IPS DF 6.9 (cell line): ENCODE results near the gene UBAC1.

ENCODE experiments used
- DNase-seq: peaks from one replicate; pipeline ENCODE4 v3.0.0-alpha.2; 2013; ENCODE audit warnings: low read depth, low spot score
- H3K27ac ChIP-seq: one replicate; pipeline ENCODE4 v1.5.1; 2013; ENCODE audit warnings: low read length, control low read depth
- H3K27me3 ChIP-seq: 2 replicates; pipeline ENCODE4 v1.6.1; 2013; ENCODE audit warnings: mild to moderate bottlenecking, low read length; ENCODE audit not compliant: control insufficient read depth, insufficient read depth
- H3K36me3 ChIP-seq: 2 replicates; pipeline ENCODE4 v1.6.1; 2013; ENCODE audit warnings: low read length; ENCODE audit not compliant: control insufficient read depth, insufficient read depth
- H3K4me1 ChIP-seq: 2 replicates; pipeline ENCODE4 v1.6.1; 2013; ENCODE audit warnings: low read length; ENCODE audit not compliant: control insufficient read depth, insufficient read depth
- H3K4me3 ChIP-seq: 2 replicates; pipeline ENCODE4 v1.5.1; 2013; ENCODE audit warnings: mild to moderate bottlenecking, low read length
- H3K9me3 ChIP-seq: 2 replicates; pipeline ENCODE4 v1.6.1; 2013; ENCODE audit warnings: low read length, inconsistent platforms; ENCODE audit not compliant: control insufficient read depth, insufficient read depth
- WGBS: extraction: QIAGEN DNeasy Blood & Tissue Kit; methylation state at CpG from one replicate; pipeline ENCODE4 v1.1.7; 2013; ENCODE audit warnings: mixed read lengths, missing lambda C conversion rate; ENCODE audit not compliant: insufficient read length, insufficient coverage; 5-methylcytosine and 5-hydroxymethylcytosine counted together

The UBAC1 gene

GRCh38 chr9:135887585-135888050 lies 73.6 kb downstream of the UBAC1 start:
- no peak for DNase-seq
- no peak overlapping the region for H3K27ac ChIP-seq

GRCh38 chr9:135887021-135887507 lies 74.1 kb downstream of the UBAC1 start:
- H3K27me3 ChIP-seq: no peaks in the 10 kb centered on the region
- H3K4me3 ChIP-seq: no peak overlapping the region
- peaks cover 16% of the 10 kb centered on the region for H3K4me1 ChIP-seq
- no peak for DNase-seq
- no peaks in the 10 kb centered on the region for H3K9me3 ChIP-seq
- H3K27ac ChIP-seq: no peak overlapping the region
- no CpG with 5 or more reads among the region's 18 CpGs for WGBS
- peaks cover 2% of the 10 kb centered on the region; the same call in 1 of the 2 replicates for H3K36me3 ChIP-seq

More at GRCh38 chr9:135887585-135888050, 73.6 kb downstream of the UBAC1 start:
- Histone ChIP-seq H3K9me3 (no peaks in the 10 kb centered on the region), H3K36me3 (peaks cover 2% of the 10 kb centered on the region; the same call in 1 of the 2 replicates), H3K27me3 (no peaks in the 10 kb centered on the region), H3K4me1 (peaks cover 16% of the 10 kb centered on the region), H3K4me3 (no peak overlapping the region)
- WGBS: no CpG with 5 or more reads among the region's 12 CpGs

DNA sequence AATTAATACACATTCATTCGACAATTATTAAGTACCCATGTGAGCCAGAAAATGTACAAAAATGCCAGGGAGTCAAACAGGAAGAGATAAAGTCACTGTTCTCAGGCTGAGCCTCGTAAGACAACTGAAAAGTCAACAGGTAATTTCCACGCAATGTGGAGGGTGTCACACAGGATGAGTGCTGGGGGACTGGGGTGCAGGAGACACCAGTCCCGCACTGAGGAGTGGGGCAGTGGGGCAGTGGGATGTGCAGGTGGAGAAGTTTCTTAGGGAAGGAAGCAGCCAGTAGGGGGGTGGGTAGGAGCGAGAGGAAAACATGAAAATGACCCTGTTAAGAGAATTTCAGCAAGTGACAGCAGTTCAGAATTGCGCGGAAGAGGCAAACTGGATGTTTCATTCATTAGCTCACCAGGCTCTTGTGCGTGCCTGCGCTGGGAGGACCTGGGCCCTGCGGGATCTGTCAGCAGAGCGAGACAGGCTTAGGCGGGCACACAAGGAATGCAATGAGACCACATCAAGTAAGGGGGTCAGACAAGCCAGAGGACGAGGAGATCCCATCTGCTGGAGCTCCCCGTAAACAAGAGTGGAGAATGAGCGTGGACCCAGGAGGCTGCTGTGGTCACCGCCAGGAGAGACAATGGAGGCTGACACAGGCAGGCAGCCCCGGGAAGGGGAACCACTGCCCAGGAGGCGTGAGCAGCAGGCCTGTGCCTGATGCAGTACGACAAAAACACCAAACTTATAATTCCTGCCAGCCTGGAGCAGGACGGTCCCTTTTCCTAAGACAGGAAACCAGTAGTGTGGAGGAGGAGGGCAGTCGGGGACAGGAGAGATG lies 74.8 kb downstream of the UBAC1 start:
- WGBS: no CpG with 5 or more reads among the region's 21 CpGs
- H3K27ac ChIP-seq: no peak overlapping the region
- H3K4me1 ChIP-seq: peaks cover 16% of the 10 kb centered on the region
- no peaks in the 10 kb centered on the region for H3K27me3 ChIP-seq
- no peaks in the 10 kb centered on the region for H3K9me3 ChIP-seq
- DNase-seq: no peak
- no peak overlapping the region for H3K4me3 ChIP-seq
- peaks cover 2% of the 10 kb centered on the region; the same call in 1 of the 2 replicates for H3K36me3 ChIP-seq

DNA sequence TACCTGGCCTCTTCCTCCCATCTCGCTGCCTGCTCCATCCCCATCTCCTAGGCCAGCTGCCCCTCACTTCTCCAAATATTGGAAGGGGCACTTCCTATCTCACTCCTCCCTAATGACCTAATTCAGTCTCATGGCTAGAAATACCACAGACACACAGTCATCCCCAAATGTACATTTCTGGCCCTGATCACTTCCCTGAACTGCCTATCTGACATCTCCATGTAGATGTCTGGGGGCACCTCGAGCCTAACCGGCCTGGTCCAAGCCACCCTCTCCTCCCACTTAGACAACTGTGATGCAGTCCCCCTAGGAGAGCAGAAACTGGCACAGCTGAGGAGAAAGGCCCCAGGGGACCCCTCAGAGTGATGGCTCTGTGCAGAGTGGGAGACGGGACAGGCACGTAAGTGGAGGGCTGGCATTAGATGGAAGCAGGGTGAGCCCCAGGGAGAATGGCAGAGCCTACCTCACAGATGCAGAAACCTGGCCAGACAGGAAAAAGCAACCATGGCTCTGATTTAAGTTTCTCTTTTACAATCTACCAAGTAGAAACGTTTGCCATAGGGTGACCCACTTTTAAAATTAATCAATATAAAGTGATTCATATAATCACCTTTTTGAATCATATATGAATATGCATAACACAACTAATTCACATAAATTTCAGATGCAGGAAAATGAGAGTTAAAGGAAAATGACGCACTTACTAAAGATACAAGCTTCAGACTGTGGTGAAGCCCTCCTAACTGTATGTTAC lies 75.9 kb downstream of the UBAC1 start:
- Histone ChIP-seq H3K27me3 (no peaks in the 10 kb centered on the region), H3K36me3 (peaks cover 2% of the 10 kb centered on the region; the same call in 1 of the 2 replicates), H3K27ac (no peak overlapping the region), H3K4me1 (peaks cover 14% of the 10 kb centered on the region), H3K4me3 (no peak overlapping the region), H3K9me3 (no peaks in the 10 kb centered on the region)
- DNase-seq: no peak
- WGBS: no CpG with 5 or more reads among the region's 7 CpGs

GRCh38 chr9:135884328-135885035 lies 76.7 kb downstream of the UBAC1 start:
- H3K4me3 ChIP-seq: no peak overlapping the region
- peaks cover 10% of the 10 kb centered on the region for H3K4me1 ChIP-seq
- peaks cover 2% of the 10 kb centered on the region; the same call in 1 of the 2 replicates for H3K36me3 ChIP-seq
- no CpG with 5 or more reads among the region's 16 CpGs for WGBS
- no peak for DNase-seq
- H3K27ac ChIP-seq: no peak overlapping the region
- H3K27me3 ChIP-seq: no peaks in the 10 kb centered on the region
- no peaks in the 10 kb centered on the region for H3K9me3 ChIP-seq

DNA sequence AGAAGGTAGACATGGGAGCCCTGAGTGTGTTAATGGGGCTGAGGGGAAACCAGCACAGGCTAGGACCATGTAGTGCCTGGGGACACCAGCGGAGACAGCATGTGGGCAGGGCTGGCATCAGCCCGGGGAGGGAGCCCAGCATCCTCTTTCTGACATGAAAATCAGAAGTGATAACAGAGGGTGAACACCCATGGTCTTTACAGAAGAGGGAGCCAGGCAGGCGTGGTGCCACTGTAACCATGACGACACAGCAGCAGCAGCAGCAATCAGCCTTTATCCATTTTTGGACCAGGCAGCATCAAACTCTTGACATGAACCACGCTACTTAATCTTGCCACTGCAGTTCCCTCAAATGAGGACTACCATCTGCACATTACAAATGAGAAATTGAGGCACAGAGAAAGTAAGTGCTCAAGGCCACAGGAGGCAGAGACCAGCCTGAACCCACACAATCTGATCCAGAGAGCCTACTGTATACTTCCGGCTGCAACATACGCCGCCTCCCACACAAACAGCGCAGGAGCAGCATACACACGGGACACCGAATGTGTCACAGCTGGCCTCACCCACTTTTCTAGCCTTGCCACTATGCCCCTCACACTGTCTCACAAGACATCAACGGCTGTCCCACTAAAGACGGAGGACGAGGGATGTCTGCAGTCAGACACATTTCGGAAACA lies 77.6 kb downstream of the UBAC1 start:
- H3K9me3 ChIP-seq: no peaks in the 10 kb centered on the region
- peaks cover 2% of the 10 kb centered on the region; the same call in 1 of the 2 replicates for H3K36me3 ChIP-seq
- H3K27me3 ChIP-seq: no peaks in the 10 kb centered on the region
- no CpG with 5 or more reads among the region's 15 CpGs for WGBS
- no peak overlapping the region for H3K27ac ChIP-seq
- peaks cover 12% of the 10 kb centered on the region for H3K4me1 ChIP-seq
- no peak overlapping the region for H3K4me3 ChIP-seq
- no peak for DNase-seq
